Right cardiac atrium (tissue), 5 donors: ENCODE results near the gene TMEM163. TPM values are rescaled to one million over a fixed set of nuclear protein-coding genes. Genes with fewer than 3 reads are reported as not detected.
A peak's percentile ranks its signal among the peaks of the same experiment; 100 is the strongest.

Experiments
- ATAC-seq, 2 donors: fragments of 200-7000 bp; cut with Tn5 transposase; one replicate each; pipeline versions ENCODE4 v1.8.0 to v1.9.1; 2020; ENCODE audit warnings: moderate library complexity in 2 of 2, mild to moderate bottlenecking in 1 of 2
- DNase-seq, 3 donors: peaks; one replicate each; pipeline ENCODE4 v3.0.0-alpha.2; 2020
- H3K27ac ChIP-seq: one replicate; pipeline ENCODE4 v1.5.1; 2013; ENCODE audit warnings: mild to moderate bottlenecking, low read length, control low read depth, moderate library complexity
- H3K27me3 ChIP-seq: one replicate; pipeline ENCODE4 v1.6.1; 2013; ENCODE audit not compliant: control insufficient read depth, insufficient read depth
- H3K4me1 ChIP-seq: one replicate; pipeline ENCODE4 v1.6.1; 2013; ENCODE audit warnings: low read length; ENCODE audit not compliant: control insufficient read depth, insufficient read depth
- H3K4me3 ChIP-seq: one replicate; pipeline ENCODE4 v1.5.1; 2013; ENCODE audit warnings: low read length, control low read depth
- H3K9me3 ChIP-seq: one replicate; pipeline ENCODE4 v1.6.1; 2013; ENCODE audit warnings: low read length; ENCODE audit not compliant: control insufficient read depth
- WGBS: extraction: QIAGEN DNeasy Blood & Tissue Kit; methylation state at CpG from one replicate; pipeline ENCODE4 v1.1.7; 2013; 5-methylcytosine and 5-hydroxymethylcytosine counted together
- intact Hi-C, 4 donors: fragments of 100-400 bp; cut with DNase I; formaldehyde crosslinking; loops; one replicate each; pipeline versions ENCODE4 v1.11.0 to v1.14.0; 2022 to 2023
- polyA plus RNA-seq: library from polyadenylated mRNA; stranded (reverse); fragments of 200-250 nt; gene quantifications from one replicate; pipeline ENCODE4 v1.2.3, GENCODE V29; 2013
- total RNA-seq, 4 donors: library from RNA; stranded (reverse); fragmentation: NEBNext Ultra II Directional; extraction: Animal tissue kit (Norgen Biotek cat#: 25700); gene quantifications; one replicate each; pipeline ENCODE4 v1.2.1, GENCODE V29; 2021
- donor health status: healthy with polysubstance abuse.
- donor health status: DM: no; HTN: yes; CAD: no.
- donor health status: DM: no; HTN: no; CAD: no.
- donor health status: DM: no; HTN: yes; CAD: no; lungs with severe emphysema.
- donor health status: DM: yes; HTN: yes; CAD: no.

Gene TMEM163
- total and polyA plus RNA-seq, 5 donors = 3.3 to 7.1 (median 4.9) TPM

DNA sequence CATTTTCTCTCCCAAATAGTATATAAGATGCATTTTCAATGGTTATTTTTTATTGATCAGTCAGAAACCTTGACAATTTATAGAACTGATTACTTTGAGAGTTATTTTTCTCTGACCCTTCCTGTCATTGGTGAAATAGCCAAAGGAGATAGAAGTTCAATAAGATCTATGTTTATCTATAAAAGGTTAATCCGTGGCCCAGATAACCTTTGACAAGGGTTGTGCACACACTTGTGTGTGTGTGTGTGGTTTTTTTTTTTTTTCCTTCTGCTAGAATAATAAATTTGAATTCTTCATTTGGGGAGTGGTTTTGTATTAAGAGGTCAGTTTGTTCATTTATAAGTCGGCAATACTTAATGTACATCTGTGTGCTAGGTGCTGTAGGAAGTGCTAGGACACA, 304.9 kb downstream of the TMEM163 start:
- H3K9me3 ChIP-seq = no peaks in the 10 kb centered on the region
- intact Hi-C loops = loop anchor here in 3 of 4 donors (5.0 to 10.0 kb wide), 2 partner anchors 297 to 299 kb away; no protein-coding TSS in a partner anchor
- WGBS = 80% methylated on average over 2 of the region's 2 CpGs
- H3K27me3 ChIP-seq = no peaks in the 10 kb centered on the region
- H3K4me3 ChIP-seq = no peak overlapping the region
- H3K27ac ChIP-seq = no peak overlapping the region
- H3K4me1 ChIP-seq = peaks cover 8% of the 10 kb centered on the region
- ATAC-seq = no peak
- DNase-seq = no peak

DNA sequence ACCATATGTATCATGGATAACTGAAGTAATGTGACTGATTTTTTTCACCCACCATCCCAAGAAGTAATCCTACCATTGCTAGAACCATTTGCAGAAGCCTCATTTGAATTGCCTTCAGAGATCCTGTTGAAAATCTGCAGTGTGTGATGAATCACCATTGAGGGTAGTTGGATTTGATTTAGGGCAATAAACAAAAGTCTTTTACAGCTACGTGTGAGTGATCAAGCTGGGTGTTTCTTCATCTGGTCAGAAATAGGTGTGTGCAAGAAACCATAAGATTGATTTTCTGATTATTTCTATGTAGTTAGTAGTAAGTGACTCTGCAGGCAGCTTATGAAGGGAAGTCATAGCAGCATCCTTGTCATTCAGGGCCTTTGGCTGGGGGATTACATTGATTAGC, 305.4 kb downstream of the TMEM163 start:
- ATAC-seq = no peak
- Histone ChIP-seq H3K27me3 (no peaks in the 10 kb centered on the region), H3K4me1 (peaks cover 10% of the 10 kb centered on the region), H3K27ac (no peak overlapping the region), H3K4me3 (no peak overlapping the region), H3K9me3 (no peaks in the 10 kb centered on the region)
- DNase-seq = no peak
- 88% methylated on average over 1 of the region's 1 CpG for WGBS
- intact Hi-C loops = loop anchor here in 3 of 4 donors (5.0 to 10.0 kb wide), 2 partner anchors 296 to 299 kb away; no protein-coding TSS in a partner anchor

DNA sequence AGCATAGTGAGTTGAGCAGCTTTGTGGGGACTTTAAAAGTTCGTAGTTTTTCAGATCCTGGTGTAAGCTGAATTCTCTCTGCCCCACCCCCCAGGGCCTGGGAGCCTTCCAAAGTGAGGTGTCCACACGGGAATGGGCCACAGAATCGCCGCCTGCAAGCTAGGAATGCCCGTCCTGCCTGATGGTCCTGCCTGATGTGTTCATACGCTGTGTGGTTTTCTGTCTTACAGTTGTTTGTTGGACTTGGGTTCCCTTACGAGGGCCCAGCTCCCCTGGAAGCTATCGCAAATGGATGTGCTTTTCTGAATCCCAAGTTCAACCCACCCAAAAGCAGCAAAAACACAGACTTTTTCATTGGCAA, 306.2 kb downstream of the TMEM163 start:
- Histone ChIP-seq H3K27me3 (no peaks in the 10 kb centered on the region), H3K4me1 (peaks cover 11% of the 10 kb centered on the region), H3K27ac (no peak overlapping the region), H3K9me3 (no peaks in the 10 kb centered on the region), H3K4me3 (no peak overlapping the region)
- DNase-seq (no peak), ATAC-seq (no peak)
- intact Hi-C loops = loop anchor here in 3 of 4 donors (5.0 to 10.0 kb wide), 2 partner anchors 295 to 298 kb away; no protein-coding TSS in a partner anchor
- WGBS = 83% methylated on average over 8 of the region's 8 CpGs

DNA sequence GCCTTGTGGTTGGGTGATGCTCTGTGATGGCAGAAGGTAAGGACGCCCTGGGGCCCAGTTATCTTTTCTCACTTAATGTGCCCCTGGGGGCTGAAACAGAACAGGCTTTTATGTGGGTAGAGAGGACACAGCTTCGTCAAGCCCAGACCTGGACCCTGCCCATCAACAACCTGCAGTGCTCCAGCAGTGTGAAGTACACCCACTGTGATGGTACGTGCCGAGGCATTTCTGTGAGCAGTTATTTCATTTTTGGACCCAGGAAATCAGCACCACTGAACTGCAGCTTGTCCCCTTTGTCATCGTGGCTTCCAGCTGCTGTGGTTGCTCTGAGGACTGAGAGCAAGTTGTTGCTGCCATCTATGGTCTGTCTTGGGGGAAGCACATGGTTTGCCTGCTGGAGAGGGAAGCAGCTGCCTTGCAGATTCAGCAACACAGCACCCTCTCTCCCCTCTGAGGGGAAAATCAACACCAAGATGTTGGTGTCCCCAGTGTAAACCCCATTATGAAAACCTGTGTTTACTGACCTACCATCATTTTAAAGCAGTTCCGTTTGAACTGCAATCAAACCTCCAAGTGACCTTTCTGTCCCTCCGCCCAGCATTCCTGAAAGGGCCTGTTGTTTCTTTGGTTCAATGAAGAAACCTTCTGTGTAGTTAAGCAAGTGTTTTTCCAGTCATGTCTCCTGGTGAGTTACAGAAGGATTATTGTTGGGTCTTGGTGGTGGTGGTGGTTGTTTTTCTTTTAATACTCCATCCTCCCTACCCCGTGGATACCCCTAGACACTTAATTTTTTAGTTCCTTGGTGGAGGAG, 306.8 kb downstream of the TMEM163 start:
- ATAC-seq (peak; percentile 94 to 95), DNase-seq (peak; percentile 61 to 83 (median 79))
- peak overlapping the region; percentile 44 for H3K27ac ChIP-seq
- WGBS = 38% methylated on average over 8 of the region's 8 CpGs
- intact Hi-C loops = loop anchor here in 3 of 4 donors (5.0 to 10.0 kb wide), 2 partner anchors 295 to 297 kb away; no protein-coding TSS in a partner anchor
- no peaks in the 10 kb centered on the region for H3K27me3 ChIP-seq
- H3K4me3 ChIP-seq = no peak overlapping the region
- H3K4me1 ChIP-seq = peaks cover 11% of the 10 kb centered on the region
- H3K9me3 ChIP-seq = no peaks in the 10 kb centered on the region

DNA sequence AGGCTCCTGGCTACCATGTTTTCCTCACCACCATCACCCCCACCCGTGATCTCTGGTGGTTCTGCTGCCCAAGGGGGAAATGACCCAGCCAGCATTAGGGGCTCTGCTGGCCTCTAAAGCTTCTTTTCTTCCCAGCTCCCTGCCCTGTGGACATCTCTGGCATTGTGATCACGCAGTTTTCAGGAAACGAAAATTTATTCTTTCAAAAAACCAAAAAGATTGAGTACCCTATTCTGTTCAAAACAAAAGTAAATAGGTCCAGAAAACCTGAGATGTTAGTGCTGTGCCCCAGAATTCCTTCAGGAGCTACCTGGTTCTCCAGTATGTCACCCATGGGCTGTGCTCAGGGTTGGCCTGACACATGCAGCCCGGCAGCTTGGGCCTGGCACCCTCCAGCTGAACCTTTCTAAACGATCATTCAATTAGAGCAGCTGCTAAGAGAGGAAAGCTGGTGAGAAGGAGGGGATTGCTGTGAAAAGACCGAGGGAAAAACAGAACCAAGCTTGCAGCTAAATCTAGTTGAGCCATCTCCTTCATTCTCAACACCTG, 307.4 kb downstream of the TMEM163 start:
- no peak overlapping the region for H3K4me3 ChIP-seq
- no peaks in the 10 kb centered on the region for H3K27me3 ChIP-seq
- intact Hi-C loops = loop anchor here in 3 of 4 donors (5.0 to 10.0 kb wide), 2 partner anchors 294 to 297 kb away; no protein-coding TSS in a partner anchor
- WGBS = 60% methylated on average over 6 of the region's 6 CpGs
- DNase-seq = no peak
- H3K4me1 ChIP-seq = peaks cover 11% of the 10 kb centered on the region
- no peaks in the 10 kb centered on the region for H3K9me3 ChIP-seq
- ATAC-seq = peak in 1 of 2 donors; percentile 33
- peak overlapping the region; percentile 44 for H3K27ac ChIP-seq

DNA sequence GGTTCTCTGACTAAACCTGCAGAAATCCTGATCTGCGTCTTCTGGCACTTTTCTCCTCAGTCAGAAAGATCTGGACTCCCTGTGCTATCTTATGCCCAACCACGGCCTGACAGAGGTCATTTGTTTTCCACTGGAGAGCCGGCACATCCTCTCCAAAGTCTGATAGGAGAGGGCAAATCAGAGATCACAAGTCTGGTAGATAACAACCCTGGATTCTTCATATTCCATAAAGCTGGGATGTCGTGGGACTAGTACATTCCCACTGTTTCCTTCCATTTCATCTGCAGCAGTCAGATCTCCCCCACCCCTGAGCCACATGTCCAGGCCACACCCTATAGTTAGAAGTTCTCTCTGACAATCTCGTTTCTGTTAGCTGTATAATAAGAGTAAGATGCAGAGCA, 308.0 kb downstream of the TMEM163 start:
- WGBS = 27% methylated on average over 5 of the region's 5 CpGs
- intact Hi-C loops = loop anchor here in 3 of 4 donors (5.0 to 10.0 kb wide), 2 partner anchors 294 to 296 kb away; no protein-coding TSS in a partner anchor
- ATAC-seq = peak; percentile 16 to 20
- DNase-seq = no peak
- Histone ChIP-seq H3K27me3 (no peaks in the 10 kb centered on the region), H3K9me3 (no peaks in the 10 kb centered on the region), H3K4me3 (no peak overlapping the region), H3K4me1 (peaks cover 11% of the 10 kb centered on the region), H3K27ac (peak overlapping the region; percentile 37)

DNA sequence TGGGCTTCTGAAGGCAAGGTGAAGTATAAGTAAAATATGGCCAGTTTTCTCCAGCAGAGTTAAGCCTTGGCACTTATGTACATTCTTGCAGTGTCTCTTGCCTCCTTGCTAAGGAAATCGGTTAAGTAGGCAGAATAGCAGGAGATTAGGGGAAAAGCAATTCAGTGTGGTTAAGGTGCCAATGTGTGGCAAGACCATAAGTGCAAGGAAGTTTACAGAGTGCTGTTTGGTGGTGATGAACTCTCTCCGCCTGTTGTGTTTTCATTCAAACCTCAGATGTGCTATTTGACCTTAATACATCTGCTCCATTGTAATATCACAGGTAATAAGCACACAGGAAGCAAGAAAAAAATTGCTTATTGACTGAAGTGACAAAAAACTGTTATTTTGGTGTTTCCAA, 308.8 kb downstream of the TMEM163 start:
- 86% methylated on average over 2 of the region's 2 CpGs for WGBS
- ATAC-seq (no peak), DNase-seq (no peak)
- Histone ChIP-seq H3K9me3 (no peaks in the 10 kb centered on the region), H3K27ac (no peak overlapping the region), H3K4me3 (no peak overlapping the region), H3K4me1 (peaks cover 11% of the 10 kb centered on the region), H3K27me3 (no peaks in the 10 kb centered on the region)
- intact Hi-C loops = loop anchor here in 3 of 4 donors (5.0 to 10.0 kb wide), 2 partner anchors 293 to 295 kb away; no protein-coding TSS in a partner anchor

DNA sequence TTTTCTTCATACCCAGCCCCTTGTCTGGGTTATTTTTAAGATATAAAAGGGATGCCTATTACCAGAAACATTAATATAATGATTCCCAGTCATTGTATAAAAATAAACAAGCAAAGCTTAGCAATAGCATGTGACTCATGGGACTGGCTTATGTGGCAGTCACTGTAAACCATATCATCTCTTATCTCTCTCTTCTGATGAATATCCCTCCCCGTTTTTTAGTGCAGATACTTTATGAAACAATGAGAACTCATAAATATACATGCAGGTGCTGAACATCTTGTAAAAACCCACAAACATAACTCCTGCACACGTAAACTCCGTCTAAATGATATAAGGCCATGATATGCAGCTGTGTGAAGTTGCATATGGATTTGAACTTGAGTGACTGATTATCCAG, 310.0 kb downstream of the TMEM163 start:
- ATAC-seq (no peak), DNase-seq (no peak)
- Histone ChIP-seq H3K4me3 (no peak overlapping the region), H3K4me1 (peaks cover 11% of the 10 kb centered on the region), H3K27ac (no peak overlapping the region), H3K27me3 (no peaks in the 10 kb centered on the region), H3K9me3 (no peaks in the 10 kb centered on the region)
- 56% methylated on average over 3 of the region's 3 CpGs for WGBS
- intact Hi-C loops = loop anchor here in 2 of 4 donors (10.0 kb wide), 2 partner anchors 154 to 164 kb away; partner anchors contain the start of gene MGAT5 (in 1 of the 2)

DNA sequence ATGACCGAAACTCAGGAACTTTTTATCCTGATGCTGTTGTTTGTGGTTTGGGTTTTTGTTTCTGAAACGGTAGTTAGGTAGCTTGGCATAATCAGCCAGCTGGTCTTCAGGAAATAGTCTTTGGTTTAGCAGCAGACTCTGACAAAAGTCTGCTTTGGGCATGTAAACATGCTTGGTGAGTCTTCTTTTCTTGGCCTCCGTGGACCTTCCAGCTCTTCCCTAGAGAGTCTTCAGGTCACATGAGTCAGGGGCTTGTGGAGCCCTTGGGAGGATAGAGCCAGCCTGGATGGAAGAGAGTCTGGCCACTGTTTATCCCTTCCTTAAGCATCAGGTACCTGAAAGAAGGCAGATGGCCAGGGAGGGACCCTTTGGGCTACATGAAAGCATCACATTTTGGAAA, 310.4 kb downstream of the TMEM163 start:
- intact Hi-C loops = loop anchor here in 2 of 4 donors (10.0 kb wide), 2 partner anchors 154 to 164 kb away; partner anchors contain the start of gene MGAT5 (in 1 of the 2)

DNA sequence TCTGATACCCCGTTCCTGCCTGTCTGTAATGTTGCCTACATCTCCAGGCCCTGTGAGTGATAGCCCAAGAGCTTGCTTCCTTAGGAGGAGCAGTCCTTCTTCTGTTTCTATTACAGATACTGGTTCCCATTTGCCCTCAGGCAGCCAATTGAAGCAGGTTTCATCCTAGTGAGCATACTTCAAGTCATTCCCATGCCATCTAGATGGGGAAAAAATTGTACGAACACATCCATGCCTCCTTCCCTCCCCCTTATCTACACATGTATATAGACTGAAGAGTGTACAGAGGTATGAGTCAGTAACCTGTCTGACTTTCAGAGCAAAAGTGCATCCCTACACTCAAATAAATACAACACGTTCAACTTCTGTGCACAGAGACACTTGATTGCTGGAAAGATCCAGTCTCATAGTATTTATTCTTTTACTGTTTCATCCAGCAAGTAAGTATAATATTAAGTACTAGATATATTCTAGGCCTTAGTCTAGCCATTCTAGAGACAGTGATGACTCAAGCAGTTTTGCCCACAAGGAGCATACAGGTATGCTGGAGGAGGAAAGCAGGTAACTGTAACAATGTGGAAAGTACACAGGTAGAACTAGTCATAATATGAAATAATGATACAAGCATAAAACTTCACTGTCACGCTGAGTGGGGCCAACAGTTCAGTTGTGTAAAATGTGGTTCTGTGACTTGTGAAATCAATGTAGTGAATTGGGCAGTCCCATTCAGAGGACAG, 311.5 kb downstream of the TMEM163 start:
- H3K27ac ChIP-seq = no peak overlapping the region
- no peaks in the 10 kb centered on the region for H3K27me3 ChIP-seq
- DNase-seq (no peak), ATAC-seq (no peak)
- WGBS = 92% methylated on average over 4 of the region's 4 CpGs
- H3K4me3 ChIP-seq = no peak overlapping the region
- intact Hi-C loops = loop anchor here in 2 of 4 donors (10.0 kb wide), 2 partner anchors 153 to 163 kb away; partner anchors contain the start of gene MGAT5 (in 1 of the 2)
- no peaks in the 10 kb centered on the region for H3K9me3 ChIP-seq
- peaks cover 11% of the 10 kb centered on the region for H3K4me1 ChIP-seq

More for the DNA sequence above, 310.4 kb downstream of the TMEM163 start:
- ATAC-seq (no peak), DNase-seq (no peak)
- no peaks in the 10 kb centered on the region for H3K27me3 ChIP-seq
- WGBS = 62% methylated on average over 3 of the region's 3 CpGs
- peaks cover 11% of the 10 kb centered on the region for H3K4me1 ChIP-seq
- H3K27ac ChIP-seq = peak overlapping the region; percentile 18
- H3K4me3 ChIP-seq = no peak overlapping the region
- no peaks in the 10 kb centered on the region for H3K9me3 ChIP-seq
